Coronary artery (tissue), 2 donors: ENCODE results near the gene ZNF219.
A peak's percentile ranks its signal among the peaks of the same experiment; 100 is the strongest.

Source experiments
- DNase-seq: peaks from one replicate; pipeline ENCODE4 v3.0.0-alpha.2; 2017; ENCODE audit warnings: low spot score
- H3K27ac ChIP-seq, 2 donors: fragments of 200-600 bp; sonication (generic); one replicate each; pipeline ENCODE4 v1.5.1; 2016 to 2019
- H3K4me3 ChIP-seq: fragments of 200-600 bp; sonication (generic); 2 replicates; pipeline ENCODE4 v1.5.1; 2016; ENCODE audit warnings: mild to moderate bottlenecking, moderate library complexity
- TF ChIP-seq, protein P1 (sequence below): fragments of 200-600 bp; sonication (generic); IDR thresholded peaks from one replicate; pipeline ENCODE4 v1.5.1; 2019; ENCODE audit warnings: antibody characterized with exemption

Gene ZNF219

DNA sequence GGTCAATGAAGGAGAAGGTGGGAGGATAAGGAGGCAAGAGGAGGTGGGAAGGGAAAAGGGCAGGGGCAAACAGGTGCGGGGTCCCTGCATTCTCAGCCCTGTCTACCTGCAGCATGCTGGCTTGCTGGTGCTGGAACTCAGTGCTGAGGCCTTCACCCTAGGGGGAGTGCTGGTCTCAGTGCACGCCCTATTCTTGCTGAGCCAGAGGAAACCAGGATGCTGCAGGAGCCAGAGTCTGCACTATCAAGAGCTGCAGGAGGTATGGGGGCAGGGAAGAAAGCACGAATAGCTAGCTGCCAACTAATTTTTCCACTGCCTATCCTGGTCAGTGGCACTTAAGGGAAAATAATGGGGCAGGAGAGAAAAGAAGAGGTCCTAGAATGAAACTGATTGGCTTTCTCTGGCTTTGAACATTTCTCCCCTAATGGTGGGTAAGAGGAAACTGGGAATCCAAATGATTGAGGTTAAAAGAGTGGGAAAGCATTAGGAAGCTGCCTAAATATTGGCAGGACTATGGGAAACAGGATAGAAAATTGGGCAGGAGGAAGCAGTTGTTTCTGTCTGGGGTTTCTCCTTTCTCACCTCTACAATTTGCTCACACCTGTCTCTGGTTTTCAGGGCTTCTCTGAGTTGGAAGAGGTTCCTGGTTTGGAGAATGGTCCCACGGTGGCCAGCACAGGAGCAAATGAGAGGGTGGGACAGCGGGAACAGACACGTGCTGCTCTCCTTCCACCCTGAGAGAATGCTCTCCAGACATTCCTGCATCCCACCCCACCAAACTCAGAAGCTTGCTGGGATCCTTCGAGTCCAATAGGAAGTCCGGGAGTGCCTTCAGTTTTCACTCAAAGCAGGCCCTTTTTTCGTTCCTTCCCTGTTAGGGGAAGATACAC, 4.3 kb upstream of the ZNF219 start:
- H3K4me3 ChIP-seq = peak overlapping the region; percentile 88
- DNase-seq = no peak

DNA sequence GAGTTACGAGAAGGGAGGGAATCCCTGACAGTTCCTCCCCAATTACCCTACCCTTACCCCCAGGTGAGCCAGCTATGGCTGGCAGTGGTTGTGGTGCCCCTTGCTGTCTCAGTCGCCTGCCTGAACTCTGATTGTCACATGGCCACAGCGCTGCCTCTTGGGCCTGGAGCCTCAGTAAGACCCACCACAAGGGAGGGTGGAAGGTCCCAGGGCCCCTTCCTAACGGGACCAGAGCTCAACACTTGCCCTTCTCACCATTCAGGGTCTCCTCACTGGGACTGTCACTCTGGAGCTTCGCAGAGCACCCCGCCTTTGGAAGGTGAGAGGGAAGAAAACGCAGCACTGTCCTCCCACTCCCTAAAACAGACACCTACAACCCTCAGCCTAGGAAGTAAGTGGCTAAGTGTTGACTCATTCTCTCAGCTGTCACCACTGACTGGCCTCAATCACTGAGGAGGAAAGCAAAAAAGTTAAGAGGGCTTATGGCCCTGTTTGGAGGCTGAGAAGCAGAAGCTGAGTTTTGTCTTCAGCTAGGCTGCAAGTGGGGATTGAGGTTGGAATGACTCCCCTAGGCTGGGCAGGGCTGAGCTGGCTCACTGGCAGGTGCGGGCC, 3.5 kb upstream of the ZNF219 start:
- TF ChIP-seq, protein P1, sequence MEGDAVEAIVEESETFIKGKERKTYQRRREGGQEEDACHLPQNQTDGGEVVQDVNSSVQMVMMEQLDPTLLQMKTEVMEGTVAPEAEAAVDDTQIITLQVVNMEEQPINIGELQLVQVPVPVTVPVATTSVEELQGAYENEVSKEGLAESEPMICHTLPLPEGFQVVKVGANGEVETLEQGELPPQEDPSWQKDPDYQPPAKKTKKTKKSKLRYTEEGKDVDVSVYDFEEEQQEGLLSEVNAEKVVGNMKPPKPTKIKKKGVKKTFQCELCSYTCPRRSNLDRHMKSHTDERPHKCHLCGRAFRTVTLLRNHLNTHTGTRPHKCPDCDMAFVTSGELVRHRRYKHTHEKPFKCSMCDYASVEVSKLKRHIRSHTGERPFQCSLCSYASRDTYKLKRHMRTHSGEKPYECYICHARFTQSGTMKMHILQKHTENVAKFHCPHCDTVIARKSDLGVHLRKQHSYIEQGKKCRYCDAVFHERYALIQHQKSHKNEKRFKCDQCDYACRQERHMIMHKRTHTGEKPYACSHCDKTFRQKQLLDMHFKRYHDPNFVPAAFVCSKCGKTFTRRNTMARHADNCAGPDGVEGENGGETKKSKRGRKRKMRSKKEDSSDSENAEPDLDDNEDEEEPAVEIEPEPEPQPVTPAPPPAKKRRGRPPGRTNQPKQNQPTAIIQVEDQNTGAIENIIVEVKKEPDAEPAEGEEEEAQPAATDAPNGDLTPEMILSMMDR = no peak
- no peak overlapping the region for H3K4me3 ChIP-seq

More for the DNA sequence above, 4.3 kb upstream of the ZNF219 start:
- H3K27ac ChIP-seq = peak overlapping the region; percentile 98 to 99
- TF ChIP-seq, protein P1 = no peak

DNA sequence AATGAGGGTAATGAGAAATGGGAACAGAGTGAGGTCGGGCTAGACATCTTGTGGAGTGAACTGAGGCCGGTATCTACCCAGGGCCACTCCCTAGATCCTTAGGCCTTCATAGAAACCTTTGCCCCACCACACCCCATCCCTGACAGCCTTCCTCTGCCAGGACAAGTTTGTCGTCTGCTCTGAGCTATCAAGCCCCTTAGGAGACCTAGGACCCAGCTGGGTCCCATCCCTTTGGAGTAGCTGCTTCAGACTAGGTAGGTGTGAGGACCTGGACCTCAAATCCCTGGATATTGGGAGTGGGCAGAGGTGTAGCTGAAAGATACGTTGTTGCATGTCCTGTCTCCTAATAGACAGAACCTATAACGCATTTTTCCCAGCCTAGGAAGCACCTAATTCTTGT, 2.5 kb upstream of the ZNF219 start, which contains the start of gene TMEM253:
TMEM253 (plus strand) TSS at position 136 of the 400 bp plus-strand sequence. CDS start 278 bp downstream, outside the sequence.
- no peak within 1 kb of the TSS for H3K4me3 ChIP-seq
- H3K27ac ChIP-seq = peak within 1 kb of the TSS in 1 of 2 donors; percentile 97

More for the DNA sequence above, 3.5 kb upstream of the ZNF219 start:
- no peak for DNase-seq
- no peak overlapping the region for H3K27ac ChIP-seq

DNA sequence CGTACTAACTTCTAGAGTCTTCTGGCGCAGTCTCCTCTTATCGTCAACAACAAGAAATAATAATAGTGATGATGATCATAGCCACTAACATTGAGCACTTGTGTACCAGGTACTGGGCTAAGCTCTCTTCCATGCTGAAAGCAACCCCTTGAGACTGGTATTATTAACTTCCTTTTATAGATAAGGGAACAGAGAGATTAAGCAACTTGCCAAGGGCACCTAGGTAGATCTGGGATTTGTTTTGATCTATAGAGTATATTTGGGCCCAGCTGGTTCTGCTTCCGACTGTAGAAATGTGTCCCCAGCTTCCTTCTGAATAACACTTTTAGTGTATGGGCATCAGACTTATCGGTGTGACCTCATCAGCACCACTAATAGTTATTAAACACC, 1.1 kb upstream of the ZNF219 start:
- Histone ChIP-seq H3K4me3 (peak overlapping the region; percentile 84), H3K27ac (peak overlapping the region; percentile 88 to 97)
- DNase-seq = no peak
- TF ChIP-seq, protein P1 = no peak

More for the DNA sequence above, 2.5 kb upstream of the ZNF219 start, which contains the start of gene TMEM253:
- DNase-seq = no peak
- TF ChIP-seq, protein P1 = no peak

- TF ChIP-seq, protein P1 = no peak
- Histone ChIP-seq H3K27ac (peak overlapping the region; percentile 88 to 97), H3K4me3 (peak overlapping the region; percentile 84)
- DNase-seq = no peak
Measured at GRCh38 chr14:21098892-21099595, 589 bp upstream of the ZNF219 start.

DNA sequence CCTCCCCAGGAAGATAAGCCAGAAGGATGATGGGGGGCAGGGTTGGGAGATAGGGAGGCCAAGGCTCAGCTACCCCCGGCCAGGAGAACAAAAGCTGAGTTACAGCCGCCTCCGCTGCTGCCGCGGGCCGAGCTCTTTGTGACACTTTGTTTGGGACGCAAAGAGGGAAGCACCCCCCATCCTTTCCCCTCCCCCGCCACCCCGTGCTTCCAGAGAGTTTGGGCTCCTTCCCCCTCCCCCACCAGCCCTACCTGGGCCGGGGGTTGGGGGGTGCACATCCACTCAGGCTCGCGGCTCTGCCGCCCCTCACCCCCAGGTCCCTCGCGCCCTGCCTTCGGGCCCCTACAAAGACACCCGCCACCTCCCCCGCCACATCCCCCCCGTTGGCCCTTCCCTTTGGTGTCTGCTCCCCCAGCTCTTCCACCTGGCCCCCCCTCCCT, 799 bp downstream of the ZNF219 start:
- TF ChIP-seq, protein P1 = no peak
- peak overlapping the region; percentile 84 for H3K4me3 ChIP-seq
- peak overlapping the region; percentile 93 to 97 for H3K27ac ChIP-seq
- no peak for DNase-seq
